Sigmoid colon (tissue), 7 donors: ENCODE data around the gene GOPC. TPM values are rescaled to one million over a fixed set of nuclear protein-coding genes. Genes with fewer than 3 reads are reported as not detected.

Experiments
- DNase-seq: peaks from one replicate; pipeline ENCODE4 v3.0.0-alpha.2; 2019
- H3K27ac ChIP-seq, 4 donors: fragments of 200-600 bp; sonication (generic); one replicate each; pipeline ENCODE4 v1.5.1; 2016 to 2019; ENCODE audit warnings: mild to moderate bottlenecking in 1 of 4
- H3K27me3 ChIP-seq, 3 donors: fragments of 200-600 bp; sonication (generic); one replicate each; pipeline ENCODE4 v1.5.1; 2019; ENCODE audit warnings: mild to moderate bottlenecking in 1 of 3
- H3K36me3 ChIP-seq, 4 donors: fragments of 200-600 bp; sonication (generic); one replicate each; pipeline ENCODE4 v1.5.1; 2016 to 2019
- H3K4me1 ChIP-seq, 4 donors: fragments of 200-600 bp; sonication (generic); one replicate each; pipeline ENCODE4 v1.5.1; 2017 to 2019
- H3K4me3 ChIP-seq, 4 donors: fragments of 200-600 bp; sonication (generic); one replicate each; pipeline ENCODE4 v1.5.1; 2017 to 2019; ENCODE audit warnings: mild to moderate bottlenecking in 2 of 4, moderate library complexity in 1 of 4
- H3K9me3 ChIP-seq, 4 donors: fragments of 200-600 bp in 3 of 4; sonication (generic) in 3 of 4; one replicate each; pipeline versions ENCODE4 v1.5.1 to v1.6.1; 2013 to 2019
- EP300 ChIP-seq, 4 donors: sonication (generic); formaldehyde crosslinking; IDR thresholded peaks; one replicate each; pipeline ENCODE4 v1.6.1; 2017; ENCODE audit warnings: antibody characterized with exemption in 4 of 4
- POLR2A ChIP-seq, 2 donors: fragments of 450-650 bp; IDR thresholded peaks; one replicate each; pipeline ENCODE4 v1.6.1; 2016; ENCODE audit warnings: antibody characterized with exemption in 2 of 2, mild to moderate bottlenecking in 2 of 2, moderate library complexity in 2 of 2
- POLR2AphosphoS5 ChIP-seq, 4 donors: sonication (generic); formaldehyde crosslinking; IDR thresholded peaks; one replicate each; pipeline ENCODE4 v1.6.1; 2017; ENCODE audit warnings: antibody characterized with exemption in 4 of 4
- WGBS, 2 donors: extraction: QIAGEN DNeasy Blood & Tissue Kit; methylation state at CpG; one replicate each; pipeline ENCODE4 v1.1.7; 2013; 5-methylcytosine and 5-hydroxymethylcytosine counted together
- intact Hi-C: fragments of 100-400 bp; cut with DNase I; formaldehyde crosslinking; loops from one replicate; pipeline ENCODE4 v1.15.1; 2023
- polyA plus RNA-seq, 3 donors: library from polyadenylated mRNA; stranded (reverse); fragments of 200-250 nt; gene quantifications; one replicate each; pipeline ENCODE4 v1.2.3, GENCODE V29; 2013
- total RNA-seq, 4 donors: library from RNA; depleted of rRNA; stranded (reverse); fragments of >200 nt; gene quantifications; one replicate each; pipeline ENCODE4 v1.1.0, GENCODE V29; 2016
- TF ChIP-seq, protein P1 (sequence below), 4 experiments: fragments of 450-650 bp in 3 of 4; fragments of 200-600 bp in 1 of 4; IDR thresholded peaks; one replicate each; pipeline ENCODE4 v1.5.1; 2016 to 2019; ENCODE audit warnings: antibody characterized with exemption in 4 of 4, mild to moderate bottlenecking in 3 of 4, moderate library complexity in 2 of 4
- donor health status: healthy with polysubstance abuse.
- donor health status: Bipolar disorder and iron deficiency.
- donor health status: healthy.

The GOPC gene
- total and polyA plus RNA-seq, 7 donors, result 14.8 to 28.1 (median 26.0) TPM

DNA sequence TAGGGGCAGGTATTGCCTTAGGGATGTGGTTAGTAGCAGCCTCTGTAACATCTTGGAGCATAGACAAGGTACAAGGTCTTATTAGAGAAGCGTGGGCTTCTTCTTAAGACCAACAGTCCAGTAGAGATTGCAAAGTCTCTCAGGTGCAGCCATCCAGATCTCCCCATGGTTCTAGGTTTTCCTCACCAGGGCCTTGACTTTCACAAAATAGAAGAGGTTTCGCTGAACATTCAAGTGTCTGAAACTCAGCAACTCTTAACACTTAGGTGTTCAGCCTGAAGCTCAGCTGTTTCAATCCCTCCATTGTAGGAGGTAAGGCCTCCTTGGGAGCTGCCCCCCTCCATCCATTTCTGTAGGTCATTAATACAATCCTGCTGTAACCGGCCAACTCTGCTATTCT is 44.4 kb downstream of the GOPC start:
- Histone ChIP-seq H3K27me3 (no peaks in the 10 kb centered on the region), H3K9me3 (no peaks in the 10 kb centered on the region), H3K27ac (no peak overlapping the region), H3K4me3 (no peak overlapping the region), H3K36me3 (peaks cover 0 to 24% (median 2%) of the 10 kb centered on the region in 4 donors), H3K4me1 (no peaks in the 10 kb centered on the region)
- TF ChIP-seq, protein P1, sequence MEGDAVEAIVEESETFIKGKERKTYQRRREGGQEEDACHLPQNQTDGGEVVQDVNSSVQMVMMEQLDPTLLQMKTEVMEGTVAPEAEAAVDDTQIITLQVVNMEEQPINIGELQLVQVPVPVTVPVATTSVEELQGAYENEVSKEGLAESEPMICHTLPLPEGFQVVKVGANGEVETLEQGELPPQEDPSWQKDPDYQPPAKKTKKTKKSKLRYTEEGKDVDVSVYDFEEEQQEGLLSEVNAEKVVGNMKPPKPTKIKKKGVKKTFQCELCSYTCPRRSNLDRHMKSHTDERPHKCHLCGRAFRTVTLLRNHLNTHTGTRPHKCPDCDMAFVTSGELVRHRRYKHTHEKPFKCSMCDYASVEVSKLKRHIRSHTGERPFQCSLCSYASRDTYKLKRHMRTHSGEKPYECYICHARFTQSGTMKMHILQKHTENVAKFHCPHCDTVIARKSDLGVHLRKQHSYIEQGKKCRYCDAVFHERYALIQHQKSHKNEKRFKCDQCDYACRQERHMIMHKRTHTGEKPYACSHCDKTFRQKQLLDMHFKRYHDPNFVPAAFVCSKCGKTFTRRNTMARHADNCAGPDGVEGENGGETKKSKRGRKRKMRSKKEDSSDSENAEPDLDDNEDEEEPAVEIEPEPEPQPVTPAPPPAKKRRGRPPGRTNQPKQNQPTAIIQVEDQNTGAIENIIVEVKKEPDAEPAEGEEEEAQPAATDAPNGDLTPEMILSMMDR (IDR thresholded peaks at IDR 0.05), result no peak
- TF ChIP-seq EP300 (IDR thresholded peaks at IDR 0.05) (no peak), POLR2AphosphoS5 (IDR thresholded peaks at IDR 0.05) (no peak), POLR2A (IDR thresholded peaks at IDR 0.05) (no peak)
- intact Hi-C loops, result loop anchor here (5.0 kb wide), 1 partner anchor 211 kb away; no protein-coding TSS in a partner anchor
- 92 to 95% methylated on average over 3 of the region's 3 CpGs for WGBS, 2 donors
- DNase-seq, result no peak

DNA sequence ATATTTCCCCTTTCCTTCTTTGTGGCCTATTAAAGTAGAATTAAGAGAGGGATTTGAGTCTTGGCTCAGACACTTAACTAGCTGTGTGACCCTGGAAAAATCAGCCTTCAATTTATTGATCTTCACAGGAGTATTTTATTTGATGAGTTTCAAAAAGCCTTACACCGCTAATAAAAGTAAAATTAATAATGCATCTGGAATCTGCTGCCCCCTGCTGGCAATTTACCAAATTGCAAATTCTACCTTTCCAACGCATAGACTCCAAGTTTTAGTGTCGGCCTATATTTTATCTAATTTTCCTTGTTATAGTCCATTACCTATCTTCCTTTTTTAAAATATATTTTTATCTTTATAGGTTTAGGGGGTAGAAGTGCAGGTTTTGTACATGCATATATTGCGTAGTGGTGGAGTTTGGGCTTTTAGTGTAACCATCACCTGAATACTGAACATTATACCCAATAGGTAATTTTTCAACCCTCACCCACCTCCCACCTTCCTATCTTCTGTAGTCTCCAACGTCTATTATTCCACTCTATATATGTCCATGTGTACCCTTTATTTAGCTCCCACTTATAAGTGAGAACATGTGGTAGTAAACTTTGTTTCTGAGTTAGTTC is 46.3 kb downstream of the GOPC start:
- H3K27me3 ChIP-seq, result no peaks in the 10 kb centered on the region
- no peak for DNase-seq
- intact Hi-C loops, result loop anchor here (1.0 to 5.0 kb wide), 2 partner anchors 105 to 209 kb away; no protein-coding TSS in a partner anchor
- H3K4me3 ChIP-seq, result no peak overlapping the region
- no peaks in the 10 kb centered on the region for H3K9me3 ChIP-seq
- 18 to 24% methylated on average over 5 of the region's 5 CpGs for WGBS, 2 donors
- no peaks in the 10 kb centered on the region for H3K4me1 ChIP-seq
- H3K36me3 ChIP-seq, result peaks cover 0 to 8% (median 0%) of the 10 kb centered on the region in 4 donors
- H3K27ac ChIP-seq, result no peak overlapping the region
- TF ChIP-seq POLR2AphosphoS5 (IDR thresholded peaks at IDR 0.05) (no peak), EP300 (IDR thresholded peaks at IDR 0.05) (no peak), POLR2A (IDR thresholded peaks at IDR 0.05) (no peak)
- TF ChIP-seq, protein P1 (IDR thresholded peaks at IDR 0.05), result peak in 3 of 4 experiments; percentile 52 to 85 (median 70)

DNA sequence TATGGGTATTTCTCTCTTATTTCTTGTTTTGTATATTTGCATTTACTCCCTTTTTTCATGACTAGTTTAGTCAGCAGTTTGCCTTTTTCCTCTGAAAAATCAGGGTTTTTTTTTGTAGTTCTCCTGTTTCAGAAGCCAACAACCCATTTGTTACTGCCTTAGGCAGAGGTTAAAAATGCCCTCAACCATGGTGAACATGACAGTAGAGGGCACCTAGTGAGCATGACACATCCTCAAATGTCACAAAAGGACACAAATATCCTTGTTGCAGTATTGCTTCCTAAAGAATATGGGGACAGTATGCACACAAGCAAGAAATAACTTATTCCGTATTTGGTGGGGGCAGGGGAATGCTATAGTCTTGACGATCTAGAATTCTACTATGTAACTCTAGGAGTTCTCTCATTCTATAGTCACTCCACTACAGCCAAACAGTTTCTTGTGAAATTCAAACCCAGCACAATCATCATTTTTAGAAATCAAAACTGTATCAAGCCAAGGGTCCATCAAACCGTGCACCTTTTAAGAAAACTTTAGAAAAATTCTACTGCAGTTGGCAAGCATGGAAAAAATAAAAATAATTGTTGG is 47.0 kb downstream of the GOPC start:
- no peak for DNase-seq
- Histone ChIP-seq H3K27ac (no peak overlapping the region), H3K4me3 (no peak overlapping the region), H3K9me3 (no peaks in the 10 kb centered on the region), H3K4me1 (no peaks in the 10 kb centered on the region), H3K27me3 (no peaks in the 10 kb centered on the region), H3K36me3 (peaks cover 0 to 3% (median 0%) of the 10 kb centered on the region in 4 donors)
- TF ChIP-seq POLR2AphosphoS5 (IDR thresholded peaks at IDR 0.05) (no peak), EP300 (IDR thresholded peaks at IDR 0.05) (no peak), POLR2A (IDR thresholded peaks at IDR 0.05) (no peak)
- TF ChIP-seq, protein P1 (IDR thresholded peaks at IDR 0.05), result no peak
- 46 to 65% methylated on average over 3 of the region's 3 CpGs for WGBS, 2 donors
- intact Hi-C loops, result loop anchor here (5.0 kb wide), 1 partner anchor 208 kb away; no protein-coding TSS in a partner anchor

DNA sequence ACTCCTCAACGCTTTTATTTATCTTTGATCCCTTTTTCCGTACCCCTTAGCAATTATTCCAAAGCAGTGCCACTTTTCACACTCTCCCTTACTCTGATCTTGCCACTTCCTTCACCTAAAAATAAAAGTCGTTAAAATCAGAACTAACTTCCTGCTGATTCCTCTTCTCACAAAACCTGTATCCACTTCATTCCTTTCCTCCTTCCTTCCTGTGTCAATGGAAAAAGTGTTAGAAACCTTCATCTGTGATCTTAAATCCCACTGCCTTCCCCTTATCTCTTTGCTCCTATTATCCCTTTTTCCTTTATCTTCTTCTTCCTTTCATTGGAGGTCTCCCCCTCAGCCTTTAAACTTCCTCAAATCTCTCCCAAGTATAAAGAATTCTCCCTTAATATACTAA is 49.2 kb downstream of the GOPC start:
- Histone ChIP-seq H3K9me3 (no peaks in the 10 kb centered on the region), H3K27ac (no peak overlapping the region), H3K4me1 (peaks cover 0 to 9% (median 8%) of the 10 kb centered on the region in 4 donors), H3K27me3 (no peaks in the 10 kb centered on the region), H3K4me3 (no peak overlapping the region), H3K36me3 (no peaks in the 10 kb centered on the region)
- intact Hi-C loops, result no loop called here
- DNase-seq, result no peak
- no peak for TF ChIP-seq POLR2A (IDR thresholded peaks at IDR 0.05)
- TF ChIP-seq POLR2AphosphoS5 (IDR thresholded peaks at IDR 0.05), result no peak
- no peak for TF ChIP-seq EP300 (IDR thresholded peaks at IDR 0.05)
- TF ChIP-seq, protein P1 (IDR thresholded peaks at IDR 0.05), result no peak
- WGBS, 2 donors, result 52 to 62% methylated on average over 3 of the region's 3 CpGs
